ENCODE results near the gene RBM19.

GRCh38 chr12:113838896-113839295 lies 127.2 kb downstream of the RBM19 start:
- TF ChIP-seq MAZ (IDR thresholded peaks at IDR 0.05; ENCODE audit: borderline replicate concordance, low read depth, low read length) (no peak), CTCF (IDR thresholded peaks at IDR 0.05) (no peak), MAX (IDR thresholded peaks at IDR 0.05) (no peak), BHLHE40 (IDR thresholded peaks at IDR 0.05; ENCODE audit: low read depth, low read length) (no peak), POLR2A (IDR thresholded peaks at IDR 0.05; ENCODE audit: low read length) (no peak), CHD4 (IDR thresholded peaks at IDR 0.05; ENCODE audit: borderline replicate concordance) (no peak), RFX5 (IDR thresholded peaks at IDR 0.05) (no peak), HDAC2 (IDR thresholded peaks at IDR 0.05) (no peak), CEBPB (IDR thresholded peaks at IDR 0.05) (no peak)

All from A549 (cell line).